ENCODE results near the gene ZNF747. TPM values are rescaled to one million over a fixed set of nuclear protein-coding genes. Genes with fewer than 3 reads are reported as not detected.

ZNF747 gene
- total RNA-seq, 1 experiment from 2014 or later, result 10.9 TPM

DNA sequence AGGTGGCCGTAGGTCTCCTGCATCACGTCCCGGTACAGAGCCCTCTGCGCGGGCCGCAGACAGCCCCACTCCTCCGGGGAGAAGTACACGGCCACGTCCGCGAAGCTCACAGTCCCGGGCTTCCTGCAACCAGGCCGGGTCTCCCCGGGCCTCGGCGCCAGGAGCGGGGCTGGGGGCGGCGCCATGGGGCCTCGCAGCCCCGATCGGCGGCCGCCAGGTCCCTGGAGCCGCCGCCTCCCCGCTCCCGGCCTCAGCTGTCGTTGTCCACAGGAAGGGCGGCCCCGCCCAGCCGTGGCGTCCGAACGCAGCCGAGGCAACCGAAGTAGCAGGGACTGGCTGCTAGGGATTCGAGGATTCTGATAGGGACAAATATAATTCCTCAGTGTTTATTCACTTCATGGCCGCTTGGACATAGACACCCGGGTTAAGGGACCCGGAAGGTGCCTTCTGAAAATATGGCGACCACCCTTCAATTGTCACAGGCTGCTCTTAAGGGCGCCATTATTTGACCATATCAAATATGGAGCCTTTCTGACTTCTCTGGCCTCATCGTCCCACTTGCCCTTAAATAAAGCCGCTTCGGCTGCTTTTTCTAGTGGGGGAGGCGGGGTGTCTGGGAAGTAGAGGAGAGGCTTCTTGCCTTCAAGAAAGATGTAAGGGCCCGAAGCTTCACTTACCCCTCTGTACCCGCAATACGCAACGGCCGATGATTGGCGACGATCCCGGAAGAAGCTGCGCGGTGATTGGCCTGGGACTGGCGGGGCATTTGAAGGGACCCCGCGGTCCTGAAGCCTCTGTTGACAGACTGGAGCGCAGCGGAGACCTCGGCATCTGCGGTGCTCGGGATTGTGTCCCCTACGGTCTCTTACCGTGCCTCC lies 37.0 kb upstream of the ZNF747 start, which contains the start of gene ZNF688:
TSS of gene ZNF688 (minus strand) at position 270 of the 878 bp plus-strand sequence. CDS start at position 185, 85 bp downstream.
- ATAC-seq, result peak; percentile 93
- H3K36me3 ChIP-seq (ENCODE audit: control insufficient read depth, insufficient read depth, low read length), result no peaks in the 10 kb centered on the region
- peak within 1 kb of the TSS; percentile 94 for H3K27ac ChIP-seq (ENCODE audit: low read length)
- ChIA-PET CTCF (interaction anchor here (1.2 kb wide), 1 partner anchor 66 kb away, joined by 4 read pairs; no protein-coding TSS in a partner anchor), POLR2A (interaction anchor here (0.5 to 1.4 kb wide), 2 partner anchors 13 to 21 kb away, joined by 4 to 13 read pairs; partner anchors contain the start of gene ZNF764)
- H3K9me3 ChIP-seq (ENCODE audit: control insufficient read depth, insufficient read depth, low read depth, low read length), result no peaks in the 10 kb centered on the region
- DNase-seq (ENCODE audit: low read depth, low spot score), result peak; percentile 81
- TF ChIP-seq CTCF (IDR thresholded peaks at IDR 0.05) (no peak), SIN3A (IDR thresholded peaks at IDR 0.05; ENCODE audit: borderline replicate concordance, insufficient read depth, low read depth, low read length) (peak; percentile 100), TCF7L2 (IDR thresholded peaks at IDR 0.05; ENCODE audit: low read depth, low read length) (peak; percentile 96)
- TF ChIP-seq, protein P1, sequence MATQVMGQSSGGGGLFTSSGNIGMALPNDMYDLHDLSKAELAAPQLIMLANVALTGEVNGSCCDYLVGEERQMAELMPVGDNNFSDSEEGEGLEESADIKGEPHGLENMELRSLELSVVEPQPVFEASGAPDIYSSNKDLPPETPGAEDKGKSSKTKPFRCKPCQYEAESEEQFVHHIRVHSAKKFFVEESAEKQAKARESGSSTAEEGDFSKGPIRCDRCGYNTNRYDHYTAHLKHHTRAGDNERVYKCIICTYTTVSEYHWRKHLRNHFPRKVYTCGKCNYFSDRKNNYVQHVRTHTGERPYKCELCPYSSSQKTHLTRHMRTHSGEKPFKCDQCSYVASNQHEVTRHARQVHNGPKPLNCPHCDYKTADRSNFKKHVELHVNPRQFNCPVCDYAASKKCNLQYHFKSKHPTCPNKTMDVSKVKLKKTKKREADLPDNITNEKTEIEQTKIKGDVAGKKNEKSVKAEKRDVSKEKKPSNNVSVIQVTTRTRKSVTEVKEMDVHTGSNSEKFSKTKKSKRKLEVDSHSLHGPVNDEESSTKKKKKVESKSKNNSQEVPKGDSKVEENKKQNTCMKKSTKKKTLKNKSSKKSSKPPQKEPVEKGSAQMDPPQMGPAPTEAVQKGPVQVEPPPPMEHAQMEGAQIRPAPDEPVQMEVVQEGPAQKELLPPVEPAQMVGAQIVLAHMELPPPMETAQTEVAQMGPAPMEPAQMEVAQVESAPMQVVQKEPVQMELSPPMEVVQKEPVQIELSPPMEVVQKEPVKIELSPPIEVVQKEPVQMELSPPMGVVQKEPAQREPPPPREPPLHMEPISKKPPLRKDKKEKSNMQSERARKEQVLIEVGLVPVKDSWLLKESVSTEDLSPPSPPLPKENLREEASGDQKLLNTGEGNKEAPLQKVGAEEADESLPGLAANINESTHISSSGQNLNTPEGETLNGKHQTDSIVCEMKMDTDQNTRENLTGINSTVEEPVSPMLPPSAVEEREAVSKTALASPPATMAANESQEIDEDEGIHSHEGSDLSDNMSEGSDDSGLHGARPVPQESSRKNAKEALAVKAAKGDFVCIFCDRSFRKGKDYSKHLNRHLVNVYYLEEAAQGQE (IDR thresholded peaks at IDR 0.05; ENCODE audit: insufficient read depth in 1 of 2, low read depth in 2 of 2, low read length in 1 of 2), result no peak
- in situ Hi-C loops (cut with HindIII; ENCODE audit: low pct_unique_long_range_greater_than_20kb, low sequenced_read_pairs), result no loop called here
- BruUV-seq (replicated peaks), result no TSS peak
- intact Hi-C loops (cut with micrococcal nuclease; ENCODE audit: unreplicated experiment), result no loop called here
- H3K4me3 ChIP-seq (ENCODE audit: low read depth in 2 of 2, low read length in 2 of 2), result peak within 1 kb of the TSS; percentile 66 to 89
- no peaks in the 10 kb centered on the region for H3K27me3 ChIP-seq (ENCODE audit: control insufficient read depth, insufficient read depth, low read length)
- H3K4me1 ChIP-seq (ENCODE audit: control insufficient read depth, insufficient read depth, low read length), result peaks cover 9% of the 10 kb centered on the region

DNA sequence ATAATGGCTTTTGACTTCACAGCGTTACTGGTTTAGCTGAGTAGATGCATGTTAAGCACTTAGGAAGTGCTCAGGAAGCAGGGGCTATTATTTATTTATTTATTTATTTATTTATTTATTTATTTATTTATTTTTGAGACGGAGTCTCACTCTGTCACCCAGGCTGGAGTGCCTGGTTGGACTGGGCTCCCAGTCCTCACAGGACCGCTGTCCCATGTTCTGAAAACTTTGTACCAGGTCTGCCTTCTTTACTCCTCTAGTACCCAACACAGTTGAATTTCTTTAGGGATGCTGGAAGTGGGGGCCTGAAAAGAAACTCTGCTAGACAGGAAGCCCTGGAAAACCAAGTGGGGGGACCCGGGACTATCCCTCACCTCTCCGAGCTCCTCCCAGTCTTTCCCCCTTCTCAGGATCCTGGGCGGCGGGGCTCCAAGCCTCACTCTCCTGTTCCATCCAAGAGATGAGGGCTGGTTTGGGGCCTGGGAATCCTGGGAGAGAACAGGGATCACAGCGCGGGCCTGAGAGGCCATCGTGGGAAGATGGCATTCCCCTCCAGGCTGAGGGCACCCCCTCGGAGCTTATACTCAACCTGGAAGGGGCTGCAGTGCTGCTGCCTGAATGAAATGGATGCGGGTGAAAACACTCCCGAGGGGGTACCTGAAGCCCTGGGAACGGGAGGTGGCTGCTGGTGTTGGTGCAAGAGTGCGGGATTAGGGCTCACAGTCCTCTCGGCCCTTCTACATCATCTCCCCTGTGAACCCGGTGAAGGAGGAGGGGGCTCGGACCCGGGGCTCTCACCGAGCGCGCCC lies 36.2 kb upstream of the ZNF747 start:
- DNase-seq (ENCODE audit: low read depth, low spot score), result no peak
- H3K4me1 ChIP-seq (ENCODE audit: control insufficient read depth, insufficient read depth, low read length), result peaks cover 9% of the 10 kb centered on the region
- H3K36me3 ChIP-seq (ENCODE audit: control insufficient read depth, insufficient read depth, low read length), result no peaks in the 10 kb centered on the region
- peak; percentile 1; the same call in 1 of the 2 replicates for ATAC-seq
- TF ChIP-seq CTCF (IDR thresholded peaks at IDR 0.05) (no peak), POLR2AphosphoS5 (IDR thresholded peaks at IDR 0.05; ENCODE audit: low read depth, low read length) (no peak)
- TF ChIP-seq, protein P1 (IDR thresholded peaks at IDR 0.05; ENCODE audit: insufficient read depth in 1 of 2, low read depth in 2 of 2, low read length in 1 of 2), result peak; percentile 72 to 75
- ChIA-PET CTCF (interaction anchor here (1.2 kb wide), 1 partner anchor 67 kb away, joined by 4 read pairs; no protein-coding TSS in a partner anchor), POLR2A (interaction anchor here (1.4 kb wide), 1 partner anchor 12 kb away, joined by 4 read pairs; the partner anchor contains the start of gene ZNF764)
- intact Hi-C loops (cut with micrococcal nuclease; ENCODE audit: unreplicated experiment), result no loop called here
- peak overlapping the region; percentile 94 for H3K27ac ChIP-seq (ENCODE audit: low read length)
- H3K9me3 ChIP-seq (ENCODE audit: control insufficient read depth, insufficient read depth, low read depth, low read length), result no peaks in the 10 kb centered on the region
- H3K27me3 ChIP-seq (ENCODE audit: control insufficient read depth, insufficient read depth, low read length), result no peaks in the 10 kb centered on the region
- in situ Hi-C loops (cut with HindIII; ENCODE audit: low pct_unique_long_range_greater_than_20kb, low sequenced_read_pairs), result no loop called here
- BruUV-seq (replicated peaks), result no TSS peak
- peak overlapping the region; percentile 66 to 89 for H3K4me3 ChIP-seq (ENCODE audit: low read depth in 2 of 2, low read length in 2 of 2)
